Rectal smooth muscle tissue (tissue), 1 donor: ENCODE measurements around the gene GRB10.

ENCODE experiments used
- H3K27ac ChIP-seq: one replicate; pipeline ENCODE4 v1.7.0; 2013; ENCODE audit warnings: low read depth, low read length, inconsistent platforms
- H3K27me3 ChIP-seq: one replicate; pipeline ENCODE4 v1.7.0; 2013; ENCODE audit warnings: low read length; ENCODE audit not compliant: control insufficient read depth, insufficient read depth
- H3K36me3 ChIP-seq: one replicate; pipeline ENCODE4 v1.7.0; 2013; ENCODE audit warnings: low read length; ENCODE audit not compliant: control insufficient read depth, insufficient read depth
- H3K4me1 ChIP-seq: one replicate; pipeline ENCODE4 v1.7.0; 2013; ENCODE audit warnings: low read length; ENCODE audit not compliant: control insufficient read depth, insufficient read depth
- H3K4me3 ChIP-seq: one replicate; pipeline ENCODE4 v1.7.0; 2013; ENCODE audit warnings: low read length
- H3K9ac ChIP-seq: one replicate; pipeline ENCODE4 v1.7.0; 2013; ENCODE audit warnings: low read length

The GRB10 gene

DNA sequence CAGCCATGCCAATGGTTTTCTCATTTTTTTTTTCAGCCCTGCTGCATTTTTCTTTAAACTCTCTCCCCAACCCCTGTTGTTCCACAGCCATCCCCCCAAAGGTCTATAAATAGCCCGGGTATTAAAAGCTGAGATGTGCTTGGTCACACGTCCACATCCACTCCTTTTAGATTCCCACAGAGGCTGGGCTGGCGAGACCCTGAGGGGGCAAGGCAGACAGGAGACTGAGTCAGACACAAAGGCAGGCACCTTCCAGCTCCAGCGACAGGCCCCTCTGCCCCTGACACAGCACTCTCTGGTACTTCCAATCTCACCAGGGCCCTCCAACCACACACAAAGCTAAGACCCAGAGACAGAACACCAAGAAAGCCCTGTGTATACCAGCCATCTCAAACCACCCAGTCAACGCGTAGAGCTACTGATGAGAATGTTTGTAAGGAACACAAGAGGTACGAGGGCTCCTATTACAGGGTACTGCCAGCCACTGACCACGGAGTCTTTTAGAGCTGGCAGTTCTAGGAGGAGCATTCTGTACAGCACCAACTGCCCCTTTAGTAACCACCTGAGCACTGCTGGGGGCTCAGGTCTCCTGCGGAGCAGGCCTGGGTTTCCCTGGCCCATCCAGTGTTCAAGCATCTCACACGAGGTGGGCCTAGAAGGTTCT is 153.3 kb downstream of the GRB10 start:
- Histone ChIP-seq H3K27me3 (no peaks in the 10 kb centered on the region), H3K9ac (no peak overlapping the region), H3K27ac (no peak overlapping the region), H3K4me1 (peaks cover 14% of the 10 kb centered on the region), H3K4me3 (no peak overlapping the region), H3K36me3 (no peaks in the 10 kb centered on the region)

DNA sequence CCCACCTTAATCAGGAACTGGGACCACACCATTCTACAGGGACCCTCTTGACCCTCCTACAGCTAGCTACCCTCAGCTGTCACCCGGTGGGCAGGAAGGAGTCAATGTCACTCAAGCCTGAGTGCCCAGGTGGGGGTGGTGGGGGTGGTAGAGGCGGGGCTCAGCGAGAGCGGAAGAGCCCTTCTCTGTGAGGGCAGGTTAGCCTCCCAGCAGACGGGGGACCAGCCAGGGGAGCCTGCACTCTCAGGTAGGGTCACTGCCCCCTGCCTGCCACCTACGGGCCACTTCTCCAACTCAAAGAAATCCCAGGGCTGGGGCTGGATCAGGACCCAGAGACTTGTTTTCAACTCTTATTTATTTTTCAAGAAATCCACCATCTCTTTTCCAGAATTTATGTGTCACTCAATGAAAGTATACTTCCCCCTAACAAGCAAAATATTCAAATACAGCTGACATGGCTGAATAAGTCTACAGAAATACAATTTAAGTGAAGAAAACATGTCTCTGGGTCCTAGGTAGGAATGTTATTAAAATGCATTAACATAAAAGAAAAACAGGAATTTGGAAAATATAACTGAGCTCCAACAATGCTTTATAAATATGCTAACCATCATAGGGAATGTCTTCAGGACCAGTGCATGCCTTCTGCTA is 154.1 kb downstream of the GRB10 start:
- peaks cover 14% of the 10 kb centered on the region for H3K4me1 ChIP-seq
- no peak overlapping the region for H3K27ac ChIP-seq
- H3K4me3 ChIP-seq, result no peak overlapping the region
- no peaks in the 10 kb centered on the region for H3K27me3 ChIP-seq
- no peaks in the 10 kb centered on the region for H3K36me3 ChIP-seq
- no peak overlapping the region for H3K9ac ChIP-seq

DNA sequence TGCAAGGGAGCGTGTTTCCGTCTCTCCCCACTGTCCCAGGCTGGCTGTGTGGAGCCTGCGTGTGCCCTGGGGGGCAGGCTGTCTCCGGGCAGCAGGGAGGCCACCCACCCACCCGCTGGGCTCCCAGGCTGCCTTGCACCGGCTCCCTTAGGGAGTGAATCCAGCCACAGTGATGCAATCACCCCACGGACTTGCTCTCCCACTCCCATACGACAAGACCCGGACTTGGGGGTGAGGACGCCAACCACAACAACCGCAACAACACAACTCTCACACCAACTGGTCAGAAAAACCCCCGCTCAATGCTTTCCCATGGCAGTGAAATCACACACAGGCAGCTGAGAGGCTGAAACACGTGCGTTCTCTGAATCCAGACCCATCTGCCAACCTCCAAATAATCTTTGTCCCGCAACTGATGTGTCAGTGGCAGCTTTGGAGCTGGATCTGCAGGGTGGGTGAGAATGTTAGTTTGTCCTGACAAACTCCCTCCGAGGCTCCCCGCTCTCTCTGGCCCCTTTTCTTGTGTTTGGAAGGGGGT is 154.8 kb downstream of the GRB10 start:
- H3K36me3 ChIP-seq, result no peaks in the 10 kb centered on the region
- H3K9ac ChIP-seq, result no peak overlapping the region
- peaks cover 14% of the 10 kb centered on the region for H3K4me1 ChIP-seq
- no peaks in the 10 kb centered on the region for H3K27me3 ChIP-seq
- no peak overlapping the region for H3K27ac ChIP-seq
- no peak overlapping the region for H3K4me3 ChIP-seq

DNA sequence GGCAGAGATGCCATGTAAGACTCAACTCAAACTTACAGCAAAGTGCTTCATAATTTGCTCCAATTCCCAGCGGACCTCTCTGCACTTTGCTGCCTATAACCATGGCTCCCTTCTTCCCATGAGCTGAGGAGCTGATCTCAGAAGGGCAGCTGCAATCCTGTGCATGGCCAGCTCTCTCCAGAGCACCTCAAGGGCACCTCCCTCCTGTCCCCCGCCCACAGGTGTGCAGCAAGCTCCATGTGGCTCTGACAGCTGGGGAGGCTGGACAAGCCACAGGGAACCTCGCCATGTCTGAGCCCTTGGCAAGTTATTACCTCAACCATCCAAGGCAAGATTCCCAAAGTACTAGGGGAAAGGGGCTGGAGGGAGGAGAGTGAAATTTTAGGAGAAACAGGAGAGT is 156.4 kb downstream of the GRB10 start:
- H3K4me3 ChIP-seq, result no peak overlapping the region
- H3K9ac ChIP-seq, result no peak overlapping the region
- H3K36me3 ChIP-seq, result no peaks in the 10 kb centered on the region
- H3K27me3 ChIP-seq, result no peaks in the 10 kb centered on the region
- H3K27ac ChIP-seq, result no peak overlapping the region
- H3K4me1 ChIP-seq, result peaks cover 8% of the 10 kb centered on the region

DNA sequence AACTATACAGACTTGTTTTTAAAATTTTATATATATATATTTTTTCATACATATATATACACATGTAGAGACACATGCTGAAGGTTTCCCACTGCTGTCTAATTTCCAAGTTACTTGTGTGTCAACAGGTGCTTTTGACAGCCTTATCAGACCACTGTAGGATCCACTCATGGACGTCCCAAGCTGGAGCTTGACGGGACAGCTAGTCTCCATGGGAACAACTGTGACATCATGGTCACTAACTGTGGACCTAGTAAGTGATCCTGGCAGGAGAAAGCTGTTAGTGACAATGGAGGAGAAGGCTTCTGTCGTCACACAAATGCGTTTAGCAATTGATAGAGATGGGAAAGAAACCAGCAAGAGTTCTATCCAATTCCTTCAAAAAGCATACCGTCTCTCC is 157.3 kb downstream of the GRB10 start:
- Histone ChIP-seq H3K27ac (no peak overlapping the region), H3K36me3 (no peaks in the 10 kb centered on the region), H3K27me3 (no peaks in the 10 kb centered on the region), H3K9ac (no peak overlapping the region), H3K4me1 (peaks cover 6% of the 10 kb centered on the region), H3K4me3 (no peak overlapping the region)

DNA sequence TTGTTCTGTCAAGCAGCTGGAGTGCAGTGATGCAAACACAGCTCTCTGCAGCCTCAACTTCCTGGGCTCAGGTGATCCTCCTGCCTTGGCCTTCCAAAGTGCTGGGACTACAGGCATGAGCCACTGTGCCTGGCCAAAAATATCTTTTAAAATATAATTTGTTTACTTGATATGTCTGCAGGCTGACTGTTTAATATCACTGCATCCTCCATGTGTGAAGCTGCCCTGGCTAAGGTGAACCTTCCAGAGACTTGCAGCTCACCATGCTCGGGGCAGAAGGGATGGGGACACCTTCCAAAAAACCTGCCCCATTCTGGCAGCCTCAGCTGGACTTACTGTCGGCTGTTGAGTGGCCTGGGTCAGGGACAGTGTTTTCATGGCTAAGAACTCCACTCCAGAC is 159.9 kb downstream of the GRB10 start:
- Histone ChIP-seq H3K36me3 (no peaks in the 10 kb centered on the region), H3K4me3 (no peak overlapping the region), H3K27me3 (no peaks in the 10 kb centered on the region), H3K4me1 (peaks cover 6% of the 10 kb centered on the region), H3K27ac (no peak overlapping the region), H3K9ac (no peak overlapping the region)

DNA sequence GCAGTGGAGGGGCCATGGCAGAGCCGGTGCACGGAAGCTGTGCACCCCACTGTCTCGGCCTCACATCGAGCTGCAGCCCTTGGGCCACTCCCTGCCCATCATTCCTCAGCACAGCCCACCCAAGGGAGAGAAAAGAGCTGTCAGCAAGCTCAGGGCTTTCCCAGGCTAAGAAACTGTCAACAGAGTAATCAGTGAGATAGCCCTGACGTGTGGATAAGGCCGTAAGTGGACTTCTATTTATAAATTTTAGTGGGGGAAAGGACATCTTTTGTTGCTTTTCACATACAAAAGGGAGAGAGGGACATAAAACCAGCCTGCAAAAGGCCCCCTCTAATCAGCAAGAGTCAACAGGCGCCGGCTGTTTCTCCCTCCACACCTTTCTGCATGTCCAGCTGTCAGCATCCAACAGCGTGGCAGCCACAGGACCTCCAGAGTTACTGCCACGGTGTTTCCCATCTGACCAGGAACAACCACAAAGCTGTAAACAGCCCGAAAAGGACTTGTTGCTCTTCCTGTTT is 160.7 kb downstream of the GRB10 start:
- Histone ChIP-seq H3K27ac (no peak overlapping the region), H3K4me3 (no peak overlapping the region), H3K9ac (no peak overlapping the region), H3K27me3 (no peaks in the 10 kb centered on the region), H3K4me1 (peaks cover 6% of the 10 kb centered on the region), H3K36me3 (no peaks in the 10 kb centered on the region)

DNA sequence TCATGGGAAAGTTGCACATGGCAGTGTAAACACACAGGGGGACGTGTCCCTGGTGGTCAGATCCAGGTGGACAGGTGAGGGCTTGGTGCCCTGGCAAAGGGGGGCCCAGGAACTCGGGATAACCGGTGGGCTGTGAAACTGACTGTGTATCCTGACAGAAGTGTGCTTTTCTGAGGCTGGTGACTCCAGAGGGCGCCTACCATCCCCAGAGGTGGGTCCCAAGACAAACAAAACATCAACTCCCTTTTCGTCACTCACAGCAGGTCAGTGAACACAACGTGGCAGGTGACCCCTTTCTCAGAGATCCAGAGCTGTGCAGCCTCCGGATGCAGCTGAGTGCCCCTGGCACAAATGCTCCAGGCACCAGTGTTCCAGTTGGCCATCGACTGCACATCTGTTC is 161.5 kb downstream of the GRB10 start:
- Histone ChIP-seq H3K4me1 (peaks cover 6% of the 10 kb centered on the region), H3K27ac (no peak overlapping the region), H3K4me3 (no peak overlapping the region), H3K9ac (no peak overlapping the region), H3K36me3 (no peaks in the 10 kb centered on the region), H3K27me3 (no peaks in the 10 kb centered on the region)

DNA sequence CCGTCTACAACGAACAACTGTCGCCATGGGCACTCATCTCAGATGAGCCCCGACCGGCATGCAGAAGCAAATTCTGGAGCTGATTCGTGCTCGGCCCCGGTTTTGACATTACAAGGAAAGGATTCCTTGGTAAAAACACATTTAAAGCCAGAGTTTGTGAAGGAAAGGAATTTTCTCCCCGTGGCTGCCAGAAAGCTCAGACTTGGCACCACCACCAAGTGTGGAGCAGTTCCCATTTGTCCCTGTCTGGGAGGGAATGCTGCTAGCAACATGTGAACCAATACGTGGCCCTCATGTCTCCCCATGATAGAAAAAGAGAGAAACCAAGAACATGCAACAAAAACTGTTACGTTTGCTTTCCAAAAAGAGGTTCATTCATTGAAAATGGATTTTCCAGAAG is 162.3 kb downstream of the GRB10 start:
- Histone ChIP-seq H3K27ac (no peak overlapping the region), H3K9ac (no peak overlapping the region), H3K4me1 (peaks cover 6% of the 10 kb centered on the region), H3K36me3 (no peaks in the 10 kb centered on the region), H3K27me3 (no peaks in the 10 kb centered on the region), H3K4me3 (no peak overlapping the region)

DNA sequence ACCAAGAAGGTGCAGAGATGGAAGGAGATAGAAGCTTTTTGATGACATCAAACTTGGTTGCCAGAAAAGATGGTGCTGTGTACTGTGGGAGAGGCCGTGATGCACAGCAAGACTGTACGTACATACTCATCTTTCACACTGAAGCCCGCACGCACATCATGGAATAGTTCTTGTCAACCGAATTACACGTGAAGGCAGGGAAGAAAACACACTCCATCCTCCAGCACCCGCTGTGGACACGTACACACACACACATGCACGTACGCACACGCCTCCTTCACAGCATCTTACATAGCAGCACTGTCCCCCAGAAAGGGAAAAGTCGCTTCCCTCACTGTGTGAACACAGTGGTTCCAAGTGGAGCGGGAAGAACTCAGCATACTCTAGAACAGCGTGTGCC is 163.0 kb downstream of the GRB10 start:
- H3K36me3 ChIP-seq, result no peaks in the 10 kb centered on the region
- no peak overlapping the region for H3K27ac ChIP-seq
- H3K4me1 ChIP-seq, result peaks cover 6% of the 10 kb centered on the region
- H3K9ac ChIP-seq, result no peak overlapping the region
- H3K27me3 ChIP-seq, result no peaks in the 10 kb centered on the region
- no peak overlapping the region for H3K4me3 ChIP-seq

DNA sequence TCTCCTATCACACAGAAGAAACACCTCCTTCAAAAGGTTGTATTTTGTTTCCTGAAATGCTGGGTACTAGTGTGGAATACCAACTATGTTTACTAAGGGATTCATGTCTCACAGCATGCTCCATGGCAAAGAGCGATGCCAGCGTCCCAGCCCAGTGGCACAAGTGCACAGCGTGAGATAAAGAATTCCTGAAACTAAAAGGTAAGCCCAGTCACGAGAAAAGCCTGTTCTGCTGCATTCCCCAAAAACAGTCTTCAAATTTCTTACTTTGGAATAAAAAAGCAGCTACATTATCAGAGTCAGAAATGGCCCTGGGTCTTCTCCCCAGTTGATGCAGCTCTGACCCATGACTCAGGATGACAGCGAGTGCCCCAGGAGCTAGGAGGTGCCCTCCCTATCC is 164.4 kb downstream of the GRB10 start:
- Histone ChIP-seq H3K27ac (no peak overlapping the region), H3K9ac (no peak overlapping the region), H3K4me3 (no peak overlapping the region), H3K27me3 (no peaks in the 10 kb centered on the region), H3K36me3 (no peaks in the 10 kb centered on the region), H3K4me1 (peaks cover 6% of the 10 kb centered on the region)

DNA sequence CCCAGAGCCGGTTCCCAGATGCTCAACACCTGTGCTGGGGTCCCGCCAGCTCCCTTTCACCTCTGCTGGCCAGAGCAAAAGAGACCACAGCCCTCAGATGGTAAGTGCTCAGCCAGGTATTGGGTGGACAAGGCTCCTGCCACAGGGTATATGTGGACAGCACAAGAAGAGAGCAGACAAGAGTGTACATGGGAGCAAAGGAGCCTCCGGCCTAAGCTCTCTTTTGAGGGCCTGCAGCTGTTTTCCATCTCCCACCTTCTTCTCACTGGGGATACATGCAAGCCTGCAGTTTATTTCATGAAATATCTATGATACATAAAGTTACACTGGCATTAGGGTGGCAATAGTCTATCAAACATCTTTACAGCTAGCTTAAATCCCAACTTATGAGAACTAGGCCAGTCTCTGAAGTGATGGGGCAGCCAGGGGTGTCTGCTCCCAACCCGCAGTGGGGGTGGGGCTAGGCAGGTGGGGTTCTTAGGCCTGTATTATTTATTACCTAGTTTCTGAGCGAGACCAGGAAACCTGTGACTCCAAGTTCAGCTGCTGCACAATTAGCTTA is 167.1 kb downstream of the GRB10 start:
- Histone ChIP-seq H3K36me3 (no peaks in the 10 kb centered on the region), H3K27ac (no peak overlapping the region), H3K4me3 (no peak overlapping the region), H3K9ac (no peak overlapping the region), H3K27me3 (no peaks in the 10 kb centered on the region), H3K4me1 (peaks cover 18% of the 10 kb centered on the region)
